HepG2 (cell line): ENCODE data around the gene FLOT2.

ENCODE experiments used
- ATF4 ChIP-seq, 2 experiments: fragments of 450-650 bp in 1 of 2; sonication (generic) in 1 of 2; formaldehyde crosslinking; IDR thresholded peaks; 2 replicates each; pipeline versions ENCODE4 v1.5.0 to v1.8.0; 2020 to 2022; ENCODE audit warnings: mild to moderate bottlenecking in 1 of 2, missing genetic modification reagents in 1 of 2
- ELF4 ChIP-seq: sonication (generic); formaldehyde crosslinking; IDR thresholded peaks from 2 replicates; pipeline ENCODE4 v1.5.0; 2020; ENCODE audit warnings: missing genetic modification reagents, mild to moderate bottlenecking, moderate library complexity, borderline replicate concordance
- KLF13 ChIP-seq: sonication (generic); formaldehyde crosslinking; IDR thresholded peaks from 2 replicates; pipeline ENCODE4 v1.4.0; 2020; ENCODE audit warnings: mild to moderate bottlenecking, missing genetic modification reagents
- POLR2AphosphoS5 ChIP-seq: IDR thresholded peaks from 2 replicates; pipeline ENCODE4 v1.6.1; 2012; ENCODE audit warnings: low read depth, low read length
- POLR2G ChIP-seq: fragments of 200-400 bp; formaldehyde crosslinking; IDR thresholded peaks from 2 replicates; pipeline ENCODE4 v1.6.1; 2018; ENCODE audit warnings: mild to moderate bottlenecking, low read depth, low read length, moderate library complexity
- TEAD2 ChIP-seq: sonication (generic); formaldehyde crosslinking; IDR thresholded peaks from 2 replicates; pipeline ENCODE4 v1.9.0; 2021; ENCODE audit warnings: missing genetic modification reagents
- U2AF2 ChIP-seq: fragments of 200-400 bp; formaldehyde crosslinking; IDR thresholded peaks from 2 replicates; pipeline ENCODE4 v1.6.1; 2017; ENCODE audit warnings: low read depth, mild to moderate bottlenecking, low read length
- ZNF841 ChIP-seq: sonication (generic); formaldehyde crosslinking; IDR thresholded peaks from 2 replicates; pipeline ENCODE4 v1.8.1; 2023; ENCODE audit warnings: missing genetic modification reagents, borderline replicate concordance

- TF ChIP-seq TEAD2 (CRISPR knock-in tag) (no peak), POLR2G (no peak), U2AF2 (no peak), POLR2AphosphoS5 (no peak), KLF13 (no peak), ELF4 (CRISPR knock-in tag) (no peak), ATF4 (CRISPR knock-in tag; IDR thresholded peaks at IDR 0.05) (no peak), ZNF841 (CRISPR knock-in tag) (no peak)
These were observed 1.6 kb downstream of the FLOT2 start for GRCh38 chr17:28895794-28896447.
